ENCODE measurements around the gene EIF4EBP2. TPM values are rescaled to one million over a fixed set of nuclear protein-coding genes. Genes with fewer than 3 reads are reported as not detected.
A peak's percentile ranks its signal among the peaks of the same experiment; 100 is the strongest.

EIF4EBP2 gene
- total RNA-seq, 1 donor from 2014 or later = 77.2 TPM

DNA sequence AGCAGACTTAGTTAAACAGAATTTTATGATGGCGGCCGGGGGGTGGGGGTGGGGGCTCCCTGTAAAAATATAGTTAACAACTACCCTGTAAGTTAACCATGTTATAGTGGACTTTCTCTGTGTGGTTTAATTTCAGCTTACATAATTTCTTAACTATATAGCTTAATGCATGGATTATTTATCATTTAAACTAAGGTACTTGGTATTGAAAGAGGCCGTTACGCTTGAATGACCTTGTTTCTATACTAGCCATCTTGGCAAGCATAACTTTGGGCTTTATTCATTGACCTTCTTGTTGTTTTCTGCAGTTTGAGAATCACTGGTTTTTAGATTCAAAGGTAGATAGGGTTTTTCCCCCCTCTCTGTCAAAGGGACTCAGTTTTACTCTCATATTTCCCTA is 8.4 kb downstream of the EIF4EBP2 start:
- Histone ChIP-seq H3K4me3 (no peak overlapping the region), H3K27ac (no peak overlapping the region), H3K9me3 (no peaks in the 10 kb centered on the region), H3K4me1 (peaks cover 47% of the 10 kb centered on the region), H3K36me3 (peaks cover 14% of the 10 kb centered on the region), H3K27me3 (ENCODE audit: low read depth) (no peaks in the 10 kb centered on the region)
- ATAC-seq = no peak
- DNase-seq = no peak
- intact Hi-C loops (cut with DNase I) = no loop called here
- TF ChIP-seq, protein P1, sequence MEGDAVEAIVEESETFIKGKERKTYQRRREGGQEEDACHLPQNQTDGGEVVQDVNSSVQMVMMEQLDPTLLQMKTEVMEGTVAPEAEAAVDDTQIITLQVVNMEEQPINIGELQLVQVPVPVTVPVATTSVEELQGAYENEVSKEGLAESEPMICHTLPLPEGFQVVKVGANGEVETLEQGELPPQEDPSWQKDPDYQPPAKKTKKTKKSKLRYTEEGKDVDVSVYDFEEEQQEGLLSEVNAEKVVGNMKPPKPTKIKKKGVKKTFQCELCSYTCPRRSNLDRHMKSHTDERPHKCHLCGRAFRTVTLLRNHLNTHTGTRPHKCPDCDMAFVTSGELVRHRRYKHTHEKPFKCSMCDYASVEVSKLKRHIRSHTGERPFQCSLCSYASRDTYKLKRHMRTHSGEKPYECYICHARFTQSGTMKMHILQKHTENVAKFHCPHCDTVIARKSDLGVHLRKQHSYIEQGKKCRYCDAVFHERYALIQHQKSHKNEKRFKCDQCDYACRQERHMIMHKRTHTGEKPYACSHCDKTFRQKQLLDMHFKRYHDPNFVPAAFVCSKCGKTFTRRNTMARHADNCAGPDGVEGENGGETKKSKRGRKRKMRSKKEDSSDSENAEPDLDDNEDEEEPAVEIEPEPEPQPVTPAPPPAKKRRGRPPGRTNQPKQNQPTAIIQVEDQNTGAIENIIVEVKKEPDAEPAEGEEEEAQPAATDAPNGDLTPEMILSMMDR (IDR thresholded peaks at IDR 0.05) = no peak

DNA sequence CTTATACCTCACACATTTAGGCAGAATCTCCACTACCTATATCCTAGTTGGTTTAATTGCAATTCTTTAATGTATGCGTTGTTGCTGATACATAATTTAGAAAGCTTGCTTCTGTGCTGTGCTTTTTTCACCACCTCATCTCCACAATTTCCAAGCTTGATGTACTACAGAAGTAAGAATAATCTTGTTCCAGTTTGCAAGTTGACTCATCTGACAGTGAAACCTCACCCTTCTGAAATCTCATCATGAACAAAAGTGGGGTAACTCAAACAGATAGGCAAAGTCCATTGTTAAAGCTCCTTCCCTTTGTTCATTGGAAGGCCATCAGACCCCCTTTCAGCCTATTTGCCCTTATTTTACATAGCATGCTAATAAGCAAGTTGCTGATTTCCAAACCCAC is 13.6 kb downstream of the EIF4EBP2 start:
- intact Hi-C loops (cut with DNase I) = no loop called here
- H3K36me3 ChIP-seq = peaks cover 30% of the 10 kb centered on the region
- H3K9me3 ChIP-seq = no peaks in the 10 kb centered on the region
- no peak overlapping the region for H3K27ac ChIP-seq
- no peaks in the 10 kb centered on the region for H3K27me3 ChIP-seq (ENCODE audit: low read depth)
- H3K4me1 ChIP-seq = peaks cover 8% of the 10 kb centered on the region
- H3K4me3 ChIP-seq = no peak overlapping the region
- TF ChIP-seq, protein P1 (IDR thresholded peaks at IDR 0.05) = no peak
- ATAC-seq = no peak
- no peak for DNase-seq

DNA sequence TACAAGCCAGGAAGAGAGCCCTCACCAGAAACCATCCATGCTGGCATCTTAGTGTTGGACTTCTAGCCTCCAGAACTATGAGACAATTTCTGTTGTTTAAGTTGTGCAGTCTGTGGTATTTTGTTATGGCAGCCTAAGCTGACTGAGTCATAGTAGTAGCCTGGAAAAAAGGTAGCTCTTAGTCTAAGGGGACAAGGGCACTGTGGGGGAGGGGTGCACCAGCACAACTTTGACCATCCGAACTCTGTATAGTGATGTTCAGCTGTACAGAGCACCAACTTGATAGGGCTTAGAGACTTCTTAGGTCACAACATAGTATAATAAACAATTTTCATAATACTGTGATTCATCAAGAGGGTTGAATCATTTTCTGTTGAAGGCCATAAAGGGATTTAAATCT is 14.3 kb downstream of the EIF4EBP2 start:
- TF ChIP-seq, protein P1 (IDR thresholded peaks at IDR 0.05) = no peak
- Histone ChIP-seq H3K27ac (no peak overlapping the region), H3K4me3 (no peak overlapping the region), H3K27me3 (ENCODE audit: low read depth) (no peaks in the 10 kb centered on the region), H3K36me3 (peaks cover 36% of the 10 kb centered on the region), H3K9me3 (no peaks in the 10 kb centered on the region), H3K4me1 (peaks cover 1% of the 10 kb centered on the region)
- ATAC-seq (peak in 1 of 2 donors; percentile 16), DNase-seq (no peak)
- intact Hi-C loops (cut with DNase I) = no loop called here

DNA sequence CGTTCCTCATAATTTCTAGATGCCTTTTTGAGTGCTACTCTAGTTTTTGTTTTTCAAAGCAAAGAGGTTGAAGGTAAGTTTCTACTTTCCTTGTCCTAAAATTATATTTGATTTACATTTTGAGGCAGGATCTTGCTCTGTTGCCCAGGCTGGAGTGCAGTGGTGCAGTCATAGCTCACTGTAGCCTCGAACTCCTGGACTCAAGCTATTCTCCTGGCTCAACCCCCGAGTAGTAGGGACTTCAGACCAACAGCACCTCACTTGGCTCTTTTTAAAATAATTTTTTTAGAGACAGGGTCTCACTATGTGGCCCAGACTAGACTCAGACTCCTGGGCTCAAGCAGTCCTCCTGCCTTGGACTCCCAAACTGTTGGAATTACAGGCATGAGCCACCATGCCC is 14.8 kb downstream of the EIF4EBP2 start:
- TF ChIP-seq, protein P1 (IDR thresholded peaks at IDR 0.05) = no peak
- Histone ChIP-seq H3K36me3 (peaks cover 41% of the 10 kb centered on the region), H3K27ac (no peak overlapping the region), H3K9me3 (no peaks in the 10 kb centered on the region), H3K27me3 (ENCODE audit: low read depth) (no peaks in the 10 kb centered on the region), H3K4me1 (no peaks in the 10 kb centered on the region), H3K4me3 (no peak overlapping the region)
- DNase-seq = no peak
- intact Hi-C loops (cut with DNase I) = no loop called here
- no peak for ATAC-seq

DNA sequence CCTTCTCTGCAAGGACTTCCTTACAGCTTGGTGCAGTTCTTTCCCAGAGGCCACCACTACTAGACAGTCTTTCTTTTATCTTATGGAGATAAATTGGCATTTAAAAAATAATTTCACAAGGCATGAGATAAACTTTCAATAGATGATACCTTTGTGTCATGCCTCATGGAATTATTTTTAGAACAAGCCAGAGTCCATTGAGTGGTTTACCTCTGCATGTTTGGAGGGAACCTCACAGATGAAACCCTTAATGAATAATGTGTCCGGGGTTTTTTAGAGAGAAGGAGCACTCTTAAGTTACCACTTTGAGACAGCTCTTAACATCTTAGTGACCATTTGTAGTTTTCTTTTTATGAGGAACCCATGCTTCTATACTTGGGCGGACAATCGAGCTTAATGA is 20.4 kb downstream of the EIF4EBP2 start:
- ATAC-seq = no peak

More for the DNA sequence above, 20.4 kb downstream of the EIF4EBP2 start:
- intact Hi-C loops (cut with DNase I) = no loop called here
- no peak overlapping the region for H3K27ac ChIP-seq
- TF ChIP-seq, protein P1 (IDR thresholded peaks at IDR 0.05) = no peak
- H3K27me3 ChIP-seq (ENCODE audit: low read depth) = no peaks in the 10 kb centered on the region
- no peaks in the 10 kb centered on the region for H3K9me3 ChIP-seq
- H3K4me3 ChIP-seq = no peak overlapping the region
- H3K4me1 ChIP-seq = peaks cover under 1% of the 10 kb centered on the region
- H3K36me3 ChIP-seq = peaks cover 93% of the 10 kb centered on the region
- no peak for DNase-seq

All from lower lobe of right lung (tissue), 2 donors.